NB4 (cell line): Measurements from ENCODE around the gene SOCS1.

Experiments
- POLR2A ChIP-seq: IDR thresholded peaks from 2 replicates; pipeline ENCODE4 v1.6.1; 2011; ENCODE audit warnings: mild to moderate bottlenecking; ENCODE audit not compliant: insufficient read length; ENCODE audit errors: extremely low read depth
- TF ChIP-seq, protein P1 (sequence below): IDR thresholded peaks from one replicate; pipeline ENCODE4 v1.5.1; 2012; ENCODE audit warnings: low read depth, low read length
- TF ChIP-seq, protein P2 (sequence below): IDR thresholded peaks from 2 replicates; pipeline ENCODE4 v1.6.1; 2011; ENCODE audit warnings: low read depth, low read length

DNA sequence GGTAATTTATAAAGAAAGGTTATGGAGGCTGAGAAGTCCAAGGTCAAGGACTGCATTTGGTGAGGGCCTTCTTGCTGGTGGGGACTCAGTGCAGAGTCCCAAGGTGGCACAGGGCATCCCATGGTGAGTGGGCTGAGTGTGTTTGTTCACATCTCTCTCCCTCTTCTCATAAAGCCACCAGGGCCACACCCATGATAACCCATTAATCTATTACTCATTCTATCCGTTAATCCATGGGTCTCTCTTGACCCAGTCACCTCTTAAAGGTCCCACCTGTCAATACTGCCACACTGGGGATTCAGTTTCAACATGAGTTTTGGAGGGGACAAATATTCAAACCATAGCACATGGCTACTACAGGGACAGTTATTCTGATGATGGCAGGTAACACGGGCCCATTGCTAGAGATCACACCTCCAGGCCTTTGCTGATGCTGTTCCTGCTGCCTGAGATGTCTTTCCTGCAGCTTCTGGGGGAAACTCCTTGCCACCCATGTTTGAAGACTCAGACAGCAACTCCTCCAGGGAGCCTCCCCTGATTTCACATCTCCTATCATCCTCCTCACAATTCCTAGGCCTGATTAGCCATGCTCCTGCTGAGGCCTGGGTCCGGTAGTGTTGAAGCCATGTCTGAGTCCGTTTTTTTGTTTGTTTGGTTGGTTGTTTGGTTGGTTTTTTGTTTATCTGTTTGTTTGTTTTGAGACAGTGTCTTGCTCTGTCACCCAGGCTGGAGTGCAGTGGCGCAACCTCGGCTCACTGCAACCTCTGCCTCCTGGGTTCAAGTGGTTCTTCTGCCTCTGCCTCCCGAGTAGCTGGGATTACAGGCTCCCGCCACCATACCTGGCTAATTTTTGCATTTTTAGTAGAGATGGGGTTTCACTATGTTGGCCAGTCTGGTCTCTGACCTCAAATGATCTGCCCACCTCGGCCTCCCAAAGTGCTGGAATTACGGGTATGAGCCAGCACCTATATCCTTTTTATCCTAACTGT, 16.1 kb downstream of the SOCS1 start:
- TF ChIP-seq, protein P1, sequence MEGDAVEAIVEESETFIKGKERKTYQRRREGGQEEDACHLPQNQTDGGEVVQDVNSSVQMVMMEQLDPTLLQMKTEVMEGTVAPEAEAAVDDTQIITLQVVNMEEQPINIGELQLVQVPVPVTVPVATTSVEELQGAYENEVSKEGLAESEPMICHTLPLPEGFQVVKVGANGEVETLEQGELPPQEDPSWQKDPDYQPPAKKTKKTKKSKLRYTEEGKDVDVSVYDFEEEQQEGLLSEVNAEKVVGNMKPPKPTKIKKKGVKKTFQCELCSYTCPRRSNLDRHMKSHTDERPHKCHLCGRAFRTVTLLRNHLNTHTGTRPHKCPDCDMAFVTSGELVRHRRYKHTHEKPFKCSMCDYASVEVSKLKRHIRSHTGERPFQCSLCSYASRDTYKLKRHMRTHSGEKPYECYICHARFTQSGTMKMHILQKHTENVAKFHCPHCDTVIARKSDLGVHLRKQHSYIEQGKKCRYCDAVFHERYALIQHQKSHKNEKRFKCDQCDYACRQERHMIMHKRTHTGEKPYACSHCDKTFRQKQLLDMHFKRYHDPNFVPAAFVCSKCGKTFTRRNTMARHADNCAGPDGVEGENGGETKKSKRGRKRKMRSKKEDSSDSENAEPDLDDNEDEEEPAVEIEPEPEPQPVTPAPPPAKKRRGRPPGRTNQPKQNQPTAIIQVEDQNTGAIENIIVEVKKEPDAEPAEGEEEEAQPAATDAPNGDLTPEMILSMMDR = no peak
- no peak for TF ChIP-seq POLR2A
- TF ChIP-seq, protein P2, sequence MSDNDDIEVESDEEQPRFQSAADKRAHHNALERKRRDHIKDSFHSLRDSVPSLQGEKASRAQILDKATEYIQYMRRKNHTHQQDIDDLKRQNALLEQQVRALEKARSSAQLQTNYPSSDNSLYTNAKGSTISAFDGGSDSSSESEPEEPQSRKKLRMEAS = no peak
